Activated T-cell treated with anti-CD3 and anti-CD28 coated beads for 4 hours (primary cell): ENCODE measurements around the gene THAP7.

Experiments used
- DNase-seq: peaks from one replicate; pipeline ENCODE4 v3.0.0-alpha.2; 2020

The THAP7 gene

GRCh38 chr22:20962491-20962945, 39.4 kb downstream of the THAP7 start:
- no peak for DNase-seq

- DNase-seq, result no peak
These were observed 41.3 kb downstream of the THAP7 start for GRCh38 chr22:20960609-20961008.

- DNase-seq, result no peak
These were observed 42.1 kb downstream of the THAP7 start for GRCh38 chr22:20959578-20960461.

GRCh38 chr22:20957683-20958431, 44.1 kb downstream of the THAP7 start:
- DNase-seq, result no peak

- no peak for DNase-seq
These were observed 44.7 kb downstream of the THAP7 start for GRCh38 chr22:20957102-20957682.

- no peak for DNase-seq
These were observed 45.4 kb downstream of the THAP7 start for GRCh38 chr22:20956258-20957101.

- DNase-seq, result no peak
These were observed 46.4 kb downstream of the THAP7 start for GRCh38 chr22:20955548-20955947.

GRCh38 chr22:20953668-20954500, 48.0 kb downstream of the THAP7 start:
- DNase-seq, result no peak

- DNase-seq, result no peak
These were observed 48.6 kb downstream of the THAP7 start for GRCh38 chr22:20953342-20953608.

- DNase-seq, result no peak
These were observed 49.2 kb downstream of the THAP7 start for GRCh38 chr22:20952544-20953341.

- DNase-seq, result no peak
These were observed 50.0 kb downstream of the THAP7 start for GRCh38 chr22:20951932-20952380.

- no peak for DNase-seq
These were observed 50.6 kb downstream of the THAP7 start for GRCh38 chr22:20951151-20951931.

GRCh38 chr22:20949698-20950183, 52.2 kb downstream of the THAP7 start:
- no peak for DNase-seq
